Frontal cortex (tissue), 4 donors: ENCODE measurements around the gene ZPR1. TPM values are rescaled to one million over a fixed set of nuclear protein-coding genes. Genes with fewer than 3 reads are reported as not detected.

ENCODE experiments used
- DNase-seq, 2 donors: peaks; one replicate each; pipeline ENCODE4 v3.0.0; 2012; ENCODE audit warnings: low spot score in 2 of 2
- FAIRE-seq: peaks from 2 replicates; lab custom pipeline; 2012; peaks lifted over from hg19 to GRCh38; lab: Jason Lieb, UNC
- total RNA-seq: library from RNA; depleted of rRNA; stranded (reverse); fragments of >200 nt; gene quantifications from one replicate; pipeline ENCODE4 v1.2.3, GENCODE V29; 2014
- donor health status: control.
- donor health status: control.
- donor health status: control.

ZPR1 gene
- total RNA-seq, 1 donor from 2014 or later: 55.8 TPM

DNA sequence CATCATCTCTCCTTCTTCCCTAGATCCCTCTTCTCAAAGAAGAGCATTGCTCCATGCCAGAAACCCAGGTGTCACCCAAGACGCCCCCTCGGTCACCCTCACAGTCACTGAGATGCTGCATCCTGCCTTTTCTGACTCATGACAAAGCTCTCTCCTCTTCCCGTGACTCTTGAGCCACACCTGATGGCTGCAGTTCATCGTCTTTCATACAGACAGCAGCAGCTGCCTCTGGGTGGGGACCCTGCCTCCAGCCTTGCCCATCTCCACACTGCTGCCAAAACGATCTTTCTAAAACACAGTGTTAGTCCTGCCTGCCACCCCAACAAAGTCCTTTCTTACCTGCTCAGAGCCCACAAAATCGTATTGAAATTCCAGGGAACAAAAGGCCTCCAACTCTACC lies 59.8 kb downstream of the ZPR1 start:
- DNase-seq (no peak), FAIRE-seq (no peak)

- DNase-seq: peak in 1 of 2 donors; percentile 56
These were observed 62.2 kb downstream of the ZPR1 start for GRCh38 chr11:116725434-116726221.

GRCh38 chr11:116724813-116725212 lies 63.0 kb downstream of the ZPR1 start:
- no peak for FAIRE-seq

More at GRCh38 chr11:116725434-116726221, 62.2 kb downstream of the ZPR1 start:
- FAIRE-seq: no peak

More at GRCh38 chr11:116724813-116725212, 63.0 kb downstream of the ZPR1 start:
- DNase-seq: no peak

Other genes with a start within 250 kb of the ZPR1 start
- 20.8 TPM for gene BUD13, start 15.0 kb downstream of the ZPR1 start, total RNA-seq
- gene APOA5, start 3.9 kb upstream of the ZPR1 start, total RNA-seq: not detected
- not detected for gene APOA4, start 35.3 kb upstream of the ZPR1 start, total RNA-seq
- gene APOC3, start 41.9 kb upstream of the ZPR1 start, total RNA-seq: not detected
- gene APOA1, start 49.6 kb upstream of the ZPR1 start, total RNA-seq: not detected